Thyroid gland (tissue), 4 donors: ENCODE results near the gene EFNA2.

Experiments
- CTCF ChIP-seq, 6 experiments: fragments of 200-600 bp in 3 of 6; fragments of 450-650 bp in 3 of 6; sonication (generic) in 3 of 6; IDR thresholded peaks; one replicate each; pipeline ENCODE4 v1.5.1; 2016 to 2019; ENCODE audit warnings: antibody characterized with exemption in 6 of 6, mild to moderate bottlenecking in 2 of 6, inconsistent platforms in 1 of 6, moderate library complexity in 1 of 6
- POLR2A ChIP-seq, 2 donors: fragments of 450-650 bp; IDR thresholded peaks; one replicate each; pipeline ENCODE4 v1.6.1; 2017; ENCODE audit warnings: antibody characterized with exemption in 2 of 2, mild to moderate bottlenecking in 2 of 2, moderate library complexity in 1 of 2

- TF ChIP-seq POLR2A (IDR thresholded peaks at IDR 0.05), result no peak
- no peak for TF ChIP-seq CTCF (IDR thresholded peaks at IDR 0.05)
Measured at GRCh38 chr19:1294688-1295087, 9.0 kb downstream of the EFNA2 start.
